Breast epithelium (tissue), 3 donors: ENCODE data around the gene FCHSD2.
"Not testable (repeated sequence)": the region's sequence is repeated elsewhere in the genome, so short reads cannot be mapped to it uniquely, and the experiment has no call there.

ENCODE experiments used
- CTCF ChIP-seq, 3 donors: fragments of 450-650 bp; IDR thresholded peaks; one replicate each; pipeline ENCODE4 v1.5.1; 2016 to 2017; ENCODE audit warnings: antibody characterized with exemption in 3 of 3, mild to moderate bottlenecking in 3 of 3, moderate library complexity in 3 of 3
- POLR2A ChIP-seq: fragments of 450-650 bp; IDR thresholded peaks from one replicate; pipeline ENCODE4 v1.6.1; 2016; ENCODE audit warnings: antibody characterized with exemption, mild to moderate bottlenecking, moderate library complexity
- POLR2AphosphoS5 ChIP-seq, 3 donors: sonication (generic); formaldehyde crosslinking; IDR thresholded peaks; one replicate each; pipeline ENCODE4 v1.6.1; 2017; ENCODE audit warnings: antibody characterized with exemption in 3 of 3

GRCh38 chr11:72806378-72806777 is 335.7 kb downstream of the FCHSD2 start:
- TF ChIP-seq POLR2A; CTCF (IDR thresholded peaks at IDR 0.05); POLR2AphosphoS5 (IDR thresholded peaks at IDR 0.05): not testable (repeated sequence)
